Left forelimb (tissue), 1 donor: Measurements from ENCODE around the gene STIM2.
"Not testable (repeated sequence)": the region's sequence is repeated elsewhere in the genome, so short reads cannot be mapped to it uniquely, and the experiment has no call there.

Source experiments
- DNase-seq: peaks from one replicate; pipeline ENCODE4 v3.0.0-alpha.2; 2018; ENCODE audit warnings: low spot score

The STIM2 gene

DNA sequence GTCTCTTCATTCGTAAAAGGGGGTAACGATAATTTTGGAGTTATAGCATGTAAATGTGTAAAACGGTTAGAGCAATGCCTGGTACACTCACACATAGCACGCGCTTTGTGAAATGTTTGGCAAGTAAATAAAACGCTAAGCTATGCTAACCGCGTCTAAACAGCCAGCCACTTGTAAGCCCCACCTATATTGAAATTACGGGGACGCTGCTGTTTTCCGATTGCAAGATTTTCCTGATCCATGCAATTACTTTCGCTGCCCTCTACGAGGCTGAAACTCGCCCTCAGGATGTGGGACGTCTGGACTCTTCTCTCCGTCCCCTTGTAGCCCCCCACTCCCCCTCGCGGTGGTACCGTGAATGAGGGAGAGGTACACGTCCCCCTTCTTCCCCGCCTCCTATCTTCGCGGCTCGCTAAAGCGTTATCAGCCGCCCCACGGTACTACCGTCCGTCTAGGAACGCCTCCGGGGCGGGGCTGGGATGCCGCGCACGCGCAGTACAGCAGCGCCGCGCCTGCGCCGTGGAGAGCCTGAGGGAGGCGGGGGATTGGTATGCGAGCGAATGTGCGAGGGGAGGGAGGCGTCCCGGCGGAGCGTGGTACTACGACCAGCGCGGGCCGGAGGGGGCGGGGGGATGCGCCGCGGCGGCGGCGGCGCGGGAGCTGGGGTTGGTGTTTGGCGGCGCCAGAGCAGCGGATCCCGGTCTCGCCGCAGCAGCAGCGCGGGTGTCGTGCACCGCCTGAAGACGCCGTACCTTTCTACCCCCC, at the start of gene STIM2:
Gene STIM2, plus strand, starts transcription at position 685 of the 765 bp plus-strand sequence.
- peak; percentile 99 for DNase-seq

DNA sequence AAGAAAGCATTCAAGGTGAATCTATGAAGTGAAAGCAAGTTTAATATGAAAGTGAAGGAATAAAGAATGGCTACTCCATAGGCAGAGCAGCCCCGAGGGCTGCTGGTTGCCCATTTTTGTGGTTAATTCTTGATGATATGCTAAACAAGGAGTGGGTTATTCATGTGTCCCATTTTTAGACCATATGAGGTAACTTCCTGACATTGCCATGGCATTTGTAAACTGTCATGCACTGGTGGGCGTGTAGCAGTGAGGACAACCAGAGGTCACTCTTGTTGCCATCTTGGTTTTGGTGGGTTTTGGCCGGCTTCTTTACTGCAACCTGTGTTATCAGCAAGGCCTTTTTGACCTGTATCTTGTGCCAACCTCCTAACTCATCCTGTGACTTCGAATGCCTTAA, 49.1 kb upstream of the STIM2 start:
- not testable (repeated sequence) for DNase-seq

DNA sequence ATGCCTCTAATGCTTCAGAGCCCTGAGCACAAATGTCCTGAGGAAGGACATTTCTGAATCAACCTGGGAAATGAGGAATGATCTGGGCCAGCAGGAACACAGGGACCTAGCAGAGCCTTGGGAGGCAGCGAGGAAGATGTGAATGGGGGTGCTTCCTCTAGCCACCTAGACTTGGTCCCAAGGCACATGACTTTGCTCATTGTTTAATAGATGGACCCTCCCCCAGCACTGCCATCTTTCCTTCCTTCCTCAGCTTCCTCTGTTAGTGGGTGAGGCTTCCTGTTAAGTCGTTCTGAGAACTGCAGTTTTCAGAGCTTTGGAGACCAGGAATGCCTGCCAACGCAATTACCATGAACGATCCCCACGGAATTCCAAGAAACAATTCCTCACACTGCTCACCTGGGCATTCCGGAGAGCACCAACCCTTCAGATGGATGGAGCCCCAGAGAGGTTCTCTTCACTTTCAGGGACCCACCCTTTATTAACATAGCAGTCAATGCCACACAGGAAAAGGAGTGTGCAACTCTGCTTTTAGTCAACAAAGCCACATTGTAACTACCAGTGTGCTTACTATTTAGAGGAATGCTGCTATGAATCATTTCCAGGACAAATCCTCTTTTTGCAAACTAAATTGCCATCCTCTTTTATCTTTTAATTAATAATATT, 48.5 kb upstream of the STIM2 start:
- DNase-seq: no peak

- no peak for DNase-seq
These were observed 46.9 kb upstream of the STIM2 start for GRCh38 chr4:26813698-26814097.

- DNase-seq: no peak
These were observed 45.4 kb upstream of the STIM2 start for GRCh38 chr4:26815199-26815598.

GRCh38 chr4:26815706-26816105, 44.9 kb upstream of the STIM2 start:
- DNase-seq: no peak

GRCh38 chr4:26819026-26819425, 41.6 kb upstream of the STIM2 start:
- no peak for DNase-seq

- DNase-seq: no peak
These were observed 41.1 kb upstream of the STIM2 start for GRCh38 chr4:26819478-26820095.

- no peak for DNase-seq
These were observed 40.3 kb upstream of the STIM2 start for GRCh38 chr4:26820346-26820745.

GRCh38 chr4:26821031-26821430, 39.6 kb upstream of the STIM2 start:
- no peak for DNase-seq

DNA sequence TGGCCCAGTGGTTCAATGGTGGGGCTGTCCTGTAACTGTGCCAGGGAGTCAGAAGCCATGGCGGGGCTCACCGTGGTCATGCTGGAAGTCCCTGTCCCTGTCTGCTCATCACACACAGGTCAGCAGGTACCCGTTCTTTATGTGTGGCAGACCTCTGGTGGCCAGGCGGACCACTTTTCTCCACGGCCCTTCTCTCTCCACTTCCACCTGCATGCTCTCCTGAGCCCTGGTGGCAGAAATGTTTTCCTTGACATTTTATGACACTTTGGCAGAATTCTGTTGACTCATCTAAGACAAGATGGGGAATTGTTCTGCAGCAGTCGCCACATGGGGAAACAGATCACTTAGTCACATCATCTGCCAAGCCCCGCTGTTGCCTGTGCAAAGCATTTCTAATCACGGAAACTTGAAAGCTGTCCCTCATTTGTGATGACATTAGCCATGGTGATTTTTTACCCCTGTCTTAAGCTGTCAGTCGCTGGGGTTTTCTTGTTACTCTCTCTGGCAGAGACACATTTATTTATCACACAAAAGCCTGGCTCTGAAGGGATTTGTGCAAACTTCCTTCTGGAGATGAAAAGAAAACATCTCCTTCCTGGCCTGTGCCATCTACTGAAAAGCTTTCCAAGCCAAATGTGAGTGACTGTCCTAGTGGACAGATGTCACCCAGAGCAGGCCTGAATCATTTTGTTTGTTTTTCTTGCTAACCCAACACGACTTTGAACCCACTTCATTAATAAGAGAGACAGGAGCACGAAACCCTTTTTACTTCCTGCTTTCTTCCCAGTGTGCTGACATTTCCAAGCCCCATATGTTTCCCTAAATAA, 38.8 kb upstream of the STIM2 start:
- DNase-seq: no peak

DNA sequence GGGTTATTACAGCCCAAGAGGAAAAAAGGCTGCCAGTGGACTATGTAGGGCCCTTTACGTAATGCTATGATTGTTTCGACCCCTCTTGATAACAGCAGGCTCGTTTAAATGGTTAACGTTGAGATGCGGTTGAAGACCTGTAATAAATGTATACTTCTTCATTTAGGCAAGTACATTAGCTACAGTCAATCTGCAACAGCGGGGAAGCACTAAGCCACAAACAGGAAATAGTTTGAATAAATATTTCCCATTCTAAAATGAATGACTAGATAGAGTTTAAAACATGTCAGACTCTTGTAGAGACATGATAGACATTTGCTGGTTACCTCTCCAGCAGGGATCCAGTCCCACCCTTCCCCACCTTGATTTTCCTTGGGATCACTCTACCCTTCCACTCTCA, 38.1 kb upstream of the STIM2 start:
- DNase-seq: no peak

GRCh38 chr4:26822974-26823373, 37.7 kb upstream of the STIM2 start:
- DNase-seq: not testable (repeated sequence)

GRCh38 chr4:26823583-26823982, 37.1 kb upstream of the STIM2 start:
- DNase-seq: no peak

- no peak for DNase-seq
These were observed 36.0 kb upstream of the STIM2 start for GRCh38 chr4:26824667-26825066.

DNA sequence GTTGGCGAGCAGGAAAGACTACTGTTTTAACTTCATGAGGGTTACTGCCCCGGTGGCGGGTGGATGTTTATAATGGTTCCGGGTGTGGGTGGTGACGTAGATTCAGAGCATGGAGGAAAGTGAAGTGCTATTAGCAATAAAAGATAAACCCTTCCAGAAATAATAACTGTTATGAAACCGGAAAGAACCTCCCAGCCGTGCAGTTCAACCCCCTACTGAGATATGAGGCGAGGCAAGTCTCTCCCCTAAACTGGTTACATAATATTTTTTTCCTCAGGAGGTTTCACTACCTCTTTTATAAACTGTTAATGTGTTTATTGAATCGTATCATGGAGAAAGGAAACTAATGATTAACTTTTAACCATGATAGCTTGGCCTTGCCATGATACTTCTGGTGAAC, 33.9 kb upstream of the STIM2 start:
- no peak for DNase-seq

DNA sequence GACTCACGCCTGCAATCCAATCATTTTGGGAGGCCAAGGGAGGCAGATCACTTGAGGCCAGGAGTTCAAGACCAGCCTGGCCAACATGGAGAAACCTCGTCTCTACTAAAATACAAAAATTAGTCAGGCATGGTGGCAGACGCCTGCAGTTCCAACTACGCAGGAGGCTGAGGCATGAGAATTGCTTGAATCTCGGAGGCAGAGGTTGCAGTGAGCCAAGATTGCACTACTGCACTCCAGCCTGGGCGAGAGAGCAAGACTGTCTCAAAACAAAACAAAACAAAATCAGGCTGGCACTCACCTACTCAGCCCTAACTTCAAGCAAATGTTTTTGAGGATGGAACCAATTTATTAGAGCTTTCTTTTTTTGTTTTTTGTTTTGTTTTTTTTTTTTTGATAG, 33.3 kb upstream of the STIM2 start:
- not testable (repeated sequence) for DNase-seq

- no peak for DNase-seq
These were observed 32.8 kb upstream of the STIM2 start for GRCh38 chr4:26827798-26828197.

- no peak for DNase-seq
These were observed 31.6 kb upstream of the STIM2 start for GRCh38 chr4:26829018-26829417.

DNA sequence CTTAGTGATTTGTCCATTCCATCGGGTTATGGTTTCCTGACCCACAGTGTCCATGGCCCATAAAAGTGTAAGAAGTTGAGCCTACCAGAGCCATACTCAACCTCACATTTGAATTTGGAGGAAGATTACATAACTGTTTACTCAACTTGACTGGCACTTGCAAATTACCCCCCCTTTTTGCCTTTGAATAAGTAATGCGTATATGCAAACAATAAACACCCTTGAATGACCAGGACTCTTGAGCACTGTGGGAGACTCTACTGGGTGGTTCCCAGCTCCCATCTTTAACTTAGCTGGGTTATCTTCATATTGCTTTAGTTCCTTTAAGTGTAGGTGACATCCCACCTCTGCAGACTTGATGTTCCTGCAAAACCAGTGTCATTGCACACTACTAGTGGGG, 30.6 kb upstream of the STIM2 start:
- no peak for DNase-seq

DNA sequence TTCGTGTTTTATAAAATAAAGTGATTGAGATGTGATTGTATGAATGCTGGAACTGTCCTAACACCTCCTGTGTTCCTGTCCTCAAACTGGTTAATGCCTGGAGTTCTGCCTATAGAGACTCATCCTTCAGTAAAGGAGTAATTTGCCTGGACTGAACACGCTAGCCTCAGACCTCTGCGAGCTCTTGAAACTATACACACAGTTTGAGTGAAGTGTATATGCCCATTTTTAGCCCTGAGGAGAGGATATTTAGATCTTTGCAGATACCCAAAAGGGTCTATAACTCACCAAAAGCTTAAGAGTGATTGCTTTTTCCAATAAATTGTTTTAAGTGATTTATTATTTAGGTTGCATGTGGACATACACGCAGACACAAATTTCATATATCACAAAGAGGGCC, 29.9 kb upstream of the STIM2 start:
- DNase-seq: no peak

GRCh38 chr4:26836539-26836938, 24.1 kb upstream of the STIM2 start:
- DNase-seq: no peak
